Nephron progenitor cell (in vitro differentiated cells): Measurements from ENCODE around the gene PCDH12.

Source experiments
- DNase-seq: peaks from one replicate; pipeline ENCODE4 v3.0.0; 2021
- H3K27ac Mint-ChIP-seq: 2 replicates; pipeline ENCODE4 v1.8.0; 2021; ENCODE audit warnings: mild to moderate bottlenecking, moderate library complexity, mixed read lengths
- H3K27me3 Mint-ChIP-seq: 2 replicates; pipeline ENCODE4 v1.8.0; 2021; ENCODE audit warnings: mild to moderate bottlenecking, low read depth, mixed read lengths; ENCODE audit not compliant: poor library complexity
- H3K36me3 Mint-ChIP-seq: 2 replicates; pipeline ENCODE4 v1.8.0; 2021; ENCODE audit warnings: low read depth, mixed read lengths
- H3K4me1 Mint-ChIP-seq: 2 replicates; pipeline ENCODE4 v1.8.0; 2021; ENCODE audit warnings: mixed read lengths
- H3K4me3 Mint-ChIP-seq: 2 replicates; pipeline ENCODE4 v1.8.0; 2021; ENCODE audit warnings: mild to moderate bottlenecking, moderate library complexity, mixed read lengths
- H3K9me3 Mint-ChIP-seq: 2 replicates; pipeline ENCODE4 v1.8.0; 2021; ENCODE audit warnings: mild to moderate bottlenecking, moderate library complexity, mixed read lengths
- TF ChIP-seq, protein P1 (sequence below): fragments of 200-600 bp; sonication (generic); IDR thresholded peaks from 2 replicates; pipeline ENCODE4 v1.5.0; 2021; ENCODE audit warnings: antibody characterized with exemption

Gene PCDH12

GRCh38 chr5:141920771-141921170 lies 37.2 kb downstream of the PCDH12 start:
- peaks cover 28% of the 10 kb centered on the region for H3K27me3 Mint-ChIP-seq
- H3K4me3 Mint-ChIP-seq = no peak overlapping the region
- peaks cover 11% of the 10 kb centered on the region for H3K36me3 Mint-ChIP-seq
- TF ChIP-seq, protein P1, sequence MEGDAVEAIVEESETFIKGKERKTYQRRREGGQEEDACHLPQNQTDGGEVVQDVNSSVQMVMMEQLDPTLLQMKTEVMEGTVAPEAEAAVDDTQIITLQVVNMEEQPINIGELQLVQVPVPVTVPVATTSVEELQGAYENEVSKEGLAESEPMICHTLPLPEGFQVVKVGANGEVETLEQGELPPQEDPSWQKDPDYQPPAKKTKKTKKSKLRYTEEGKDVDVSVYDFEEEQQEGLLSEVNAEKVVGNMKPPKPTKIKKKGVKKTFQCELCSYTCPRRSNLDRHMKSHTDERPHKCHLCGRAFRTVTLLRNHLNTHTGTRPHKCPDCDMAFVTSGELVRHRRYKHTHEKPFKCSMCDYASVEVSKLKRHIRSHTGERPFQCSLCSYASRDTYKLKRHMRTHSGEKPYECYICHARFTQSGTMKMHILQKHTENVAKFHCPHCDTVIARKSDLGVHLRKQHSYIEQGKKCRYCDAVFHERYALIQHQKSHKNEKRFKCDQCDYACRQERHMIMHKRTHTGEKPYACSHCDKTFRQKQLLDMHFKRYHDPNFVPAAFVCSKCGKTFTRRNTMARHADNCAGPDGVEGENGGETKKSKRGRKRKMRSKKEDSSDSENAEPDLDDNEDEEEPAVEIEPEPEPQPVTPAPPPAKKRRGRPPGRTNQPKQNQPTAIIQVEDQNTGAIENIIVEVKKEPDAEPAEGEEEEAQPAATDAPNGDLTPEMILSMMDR = no peak
- no peak for DNase-seq
- H3K4me1 Mint-ChIP-seq = peaks cover 18% of the 10 kb centered on the region
- H3K27ac Mint-ChIP-seq = no peak overlapping the region
- H3K9me3 Mint-ChIP-seq = no peaks in the 10 kb centered on the region

- Mint-ChIP-seq H3K27ac (no peak overlapping the region), H3K36me3 (peaks cover 5% of the 10 kb centered on the region), H3K9me3 (no peaks in the 10 kb centered on the region), H3K4me3 (no peak overlapping the region), H3K4me1 (peaks cover 12% of the 10 kb centered on the region), H3K27me3 (peaks cover 41% of the 10 kb centered on the region)
- TF ChIP-seq, protein P1 = no peak
- DNase-seq = no peak
These were observed 38.5 kb downstream of the PCDH12 start for GRCh38 chr5:141919218-141920119.

DNA sequence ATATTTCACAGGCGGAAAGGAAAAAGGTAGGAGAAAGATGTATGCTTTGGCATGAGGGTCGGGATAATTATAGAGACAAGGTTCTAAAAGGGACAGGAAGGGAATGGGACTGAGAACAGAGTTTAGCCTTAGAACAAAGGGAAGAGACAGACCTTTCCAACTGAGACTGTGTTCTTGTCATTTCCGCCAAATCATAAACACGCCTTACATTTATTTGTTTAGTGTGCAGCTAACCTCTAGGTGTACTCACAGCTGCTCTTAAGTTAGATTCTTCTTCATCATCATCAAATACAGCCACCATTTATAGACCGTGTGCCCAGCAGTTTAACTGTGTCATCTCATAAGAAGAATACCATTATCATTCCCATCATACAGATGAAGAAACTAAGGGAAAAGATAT lies 40.2 kb downstream of the PCDH12 start:
- TF ChIP-seq, protein P1 = no peak
- Mint-ChIP-seq H3K4me1 (peaks cover 13% of the 10 kb centered on the region), H3K4me3 (no peak overlapping the region), H3K9me3 (no peaks in the 10 kb centered on the region), H3K36me3 (no peaks in the 10 kb centered on the region), H3K27me3 (peaks cover 58% of the 10 kb centered on the region), H3K27ac (no peak overlapping the region)
- no peak for DNase-seq

- Mint-ChIP-seq H3K4me1 (peaks cover 12% of the 10 kb centered on the region), H3K9me3 (no peaks in the 10 kb centered on the region), H3K27ac (no peak overlapping the region), H3K36me3 (no peaks in the 10 kb centered on the region), H3K4me3 (no peak overlapping the region), H3K27me3 (peaks cover 69% of the 10 kb centered on the region)
- TF ChIP-seq, protein P1 = no peak
- no peak for DNase-seq
These were observed 41.5 kb downstream of the PCDH12 start for GRCh38 chr5:141916522-141916921.

DNA sequence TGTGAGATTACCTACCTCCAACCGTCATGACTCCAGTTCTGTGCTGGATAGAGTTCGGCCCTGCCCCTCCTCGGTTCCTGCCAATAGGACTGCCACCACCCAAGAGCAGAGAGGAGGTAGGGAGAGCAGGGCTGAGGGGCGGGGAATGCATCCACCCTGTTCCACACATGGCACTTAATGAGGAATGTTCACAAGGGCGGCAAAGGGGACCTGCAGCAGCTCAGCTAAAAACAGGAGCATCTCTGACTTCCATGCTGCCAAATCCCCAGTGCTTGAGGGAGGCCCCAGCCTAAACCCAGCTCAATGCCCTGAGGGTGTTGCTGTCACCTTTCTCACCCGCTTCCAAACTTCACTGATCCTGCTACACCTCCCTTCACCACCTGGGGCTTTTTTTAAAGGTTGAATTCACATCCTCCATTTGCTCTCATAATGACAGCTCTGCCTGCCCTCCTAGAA lies 42.1 kb downstream of the PCDH12 start:
- TF ChIP-seq, protein P1 = no peak
- Mint-ChIP-seq H3K9me3 (no peaks in the 10 kb centered on the region), H3K27me3 (peaks cover 71% of the 10 kb centered on the region), H3K27ac (no peak overlapping the region), H3K36me3 (no peaks in the 10 kb centered on the region), H3K4me3 (peak overlapping the region; percentile 3), H3K4me1 (peaks cover 12% of the 10 kb centered on the region)
- DNase-seq = peak; percentile 9

GRCh38 chr5:141914797-141915196 lies 43.2 kb downstream of the PCDH12 start:
- H3K4me1 Mint-ChIP-seq = peaks cover 12% of the 10 kb centered on the region
- H3K27ac Mint-ChIP-seq = no peak overlapping the region
- H3K4me3 Mint-ChIP-seq = peak overlapping the region; percentile 61
- no peak for DNase-seq
- no peaks in the 10 kb centered on the region for H3K36me3 Mint-ChIP-seq
- TF ChIP-seq, protein P1 = no peak
- peaks cover 78% of the 10 kb centered on the region for H3K27me3 Mint-ChIP-seq
- no peaks in the 10 kb centered on the region for H3K9me3 Mint-ChIP-seq
